ENCODE measurements around the gene IGFL4. TPM values are rescaled to one million over a fixed set of nuclear protein-coding genes. Genes with fewer than 3 reads are reported as not detected.

Gene IGFL4
- total and polyA plus RNA-seq, 2 donors from 2014 or later = not detected

DNA sequence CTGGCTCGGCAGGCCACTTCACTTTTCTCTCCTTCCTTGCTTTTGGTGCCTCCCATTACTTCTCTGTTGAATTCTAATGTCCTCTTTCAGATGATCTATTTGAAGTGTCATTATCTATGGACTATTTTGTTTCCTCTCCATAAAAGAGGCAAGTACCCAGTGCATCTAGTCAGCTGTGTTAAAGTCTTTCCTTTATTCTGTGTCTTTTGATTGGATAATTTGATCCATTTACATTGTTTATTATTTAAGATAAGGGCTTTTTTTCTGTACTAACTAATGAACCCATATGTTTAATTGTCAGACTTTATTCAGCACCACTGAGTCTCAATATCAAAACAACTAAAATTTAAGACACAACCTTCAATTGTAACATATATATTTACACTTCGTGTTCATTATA is 47.3 kb upstream of the IGFL4 start:
- H3K36me3 ChIP-seq (ENCODE audit: control insufficient read depth in 2 of 3, insufficient read depth in 3 of 3, low read length in 3 of 3) = no peaks in the 10 kb centered on the region
- no peak for DNase-seq

DNA sequence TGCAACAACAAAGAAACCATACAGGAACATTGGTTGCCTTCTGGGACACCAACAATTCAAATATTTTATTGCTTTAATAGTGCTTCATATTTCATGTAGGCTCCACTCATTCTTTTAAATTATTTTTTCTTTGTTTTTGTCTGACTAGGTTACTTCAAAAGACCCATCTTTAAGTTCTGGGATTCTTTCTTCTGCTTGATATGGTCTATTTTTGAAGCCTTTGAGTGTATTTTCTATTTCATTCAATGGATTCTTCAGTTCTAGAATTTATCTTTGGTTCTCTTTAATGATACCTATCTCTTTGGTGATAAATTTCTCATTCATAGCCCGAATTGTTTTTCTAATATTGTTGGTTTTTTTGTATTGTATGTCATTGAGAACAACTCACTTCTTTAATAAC is 45.1 kb upstream of the IGFL4 start:
- Histone ChIP-seq H3K4me3 (ENCODE audit: low read length in 3 of 3) (no peak overlapping the region), H3K4me1 (ENCODE audit: control insufficient read depth in 2 of 3, insufficient read depth in 2 of 3, low read depth in 1 of 3, low read length in 3 of 3) (no peaks in the 10 kb centered on the region), H3K9ac (ENCODE audit: low read length in 3 of 3) (no peak overlapping the region), H3K9me3 (ENCODE audit: control insufficient read depth in 2 of 3, insufficient read depth in 1 of 3, low read length in 3 of 3) (peaks cover 0 to 8% (median 3%) of the 10 kb centered on the region in 3 donors), H3K27ac (ENCODE audit: low read depth in 2 of 2, low read length in 2 of 2) (no peak overlapping the region), H3K27me3 (ENCODE audit: control insufficient read depth, insufficient read depth, low read length) (peaks cover 1% of the 10 kb centered on the region), H3K36me3 (ENCODE audit: control insufficient read depth in 2 of 3, insufficient read depth in 3 of 3, low read length in 3 of 3) (no peaks in the 10 kb centered on the region)
- TF ChIP-seq, protein P1, sequence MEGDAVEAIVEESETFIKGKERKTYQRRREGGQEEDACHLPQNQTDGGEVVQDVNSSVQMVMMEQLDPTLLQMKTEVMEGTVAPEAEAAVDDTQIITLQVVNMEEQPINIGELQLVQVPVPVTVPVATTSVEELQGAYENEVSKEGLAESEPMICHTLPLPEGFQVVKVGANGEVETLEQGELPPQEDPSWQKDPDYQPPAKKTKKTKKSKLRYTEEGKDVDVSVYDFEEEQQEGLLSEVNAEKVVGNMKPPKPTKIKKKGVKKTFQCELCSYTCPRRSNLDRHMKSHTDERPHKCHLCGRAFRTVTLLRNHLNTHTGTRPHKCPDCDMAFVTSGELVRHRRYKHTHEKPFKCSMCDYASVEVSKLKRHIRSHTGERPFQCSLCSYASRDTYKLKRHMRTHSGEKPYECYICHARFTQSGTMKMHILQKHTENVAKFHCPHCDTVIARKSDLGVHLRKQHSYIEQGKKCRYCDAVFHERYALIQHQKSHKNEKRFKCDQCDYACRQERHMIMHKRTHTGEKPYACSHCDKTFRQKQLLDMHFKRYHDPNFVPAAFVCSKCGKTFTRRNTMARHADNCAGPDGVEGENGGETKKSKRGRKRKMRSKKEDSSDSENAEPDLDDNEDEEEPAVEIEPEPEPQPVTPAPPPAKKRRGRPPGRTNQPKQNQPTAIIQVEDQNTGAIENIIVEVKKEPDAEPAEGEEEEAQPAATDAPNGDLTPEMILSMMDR (IDR thresholded peaks at IDR 0.05; ENCODE audit: borderline replicate concordance, extremely low read depth, insufficient read depth) = no peak
- intact Hi-C loops (cut with DNase I) = no loop called here
- DNase-seq (no peak), FAIRE-seq (no peak)

More for the DNA sequence above, 47.3 kb upstream of the IGFL4 start:
- H3K27ac ChIP-seq (ENCODE audit: low read depth in 2 of 2, low read length in 2 of 2) = no peak overlapping the region
- intact Hi-C loops (cut with DNase I) = no loop called here
- H3K4me1 ChIP-seq (ENCODE audit: control insufficient read depth in 2 of 3, insufficient read depth in 2 of 3, low read depth in 1 of 3, low read length in 3 of 3) = no peaks in the 10 kb centered on the region
- TF ChIP-seq, protein P1 (IDR thresholded peaks at IDR 0.05; ENCODE audit: borderline replicate concordance, extremely low read depth, insufficient read depth) = no peak
- no peak for FAIRE-seq
- peaks cover 0 to 8% (median 3%) of the 10 kb centered on the region in 3 donors for H3K9me3 ChIP-seq (ENCODE audit: control insufficient read depth in 2 of 3, insufficient read depth in 1 of 3, low read length in 3 of 3)
- H3K4me3 ChIP-seq (ENCODE audit: low read length in 3 of 3) = no peak overlapping the region
- H3K9ac ChIP-seq (ENCODE audit: low read length in 3 of 3) = no peak overlapping the region
- H3K27me3 ChIP-seq (ENCODE audit: control insufficient read depth, insufficient read depth, low read length) = no peaks in the 10 kb centered on the region

DNA sequence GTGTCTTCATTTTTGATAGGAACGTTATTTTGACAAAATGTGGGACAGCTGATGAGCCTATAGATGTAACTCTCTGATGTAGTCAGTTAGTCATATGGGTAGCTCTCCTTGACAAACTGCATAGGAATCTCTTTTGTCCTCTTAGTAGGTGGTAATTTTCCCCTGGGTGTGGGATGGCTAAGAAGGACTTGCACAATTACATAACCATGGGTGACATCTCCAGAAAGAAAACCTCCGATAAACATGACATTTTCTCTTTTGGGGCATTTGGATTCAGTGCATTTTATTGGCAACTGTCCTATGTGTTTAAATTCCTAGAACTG is 41.9 kb upstream of the IGFL4 start:
- Histone ChIP-seq H3K27ac (ENCODE audit: low read depth in 2 of 2, low read length in 2 of 2) (no peak overlapping the region), H3K4me1 (ENCODE audit: control insufficient read depth in 2 of 3, insufficient read depth in 2 of 3, low read depth in 1 of 3, low read length in 3 of 3) (no peaks in the 10 kb centered on the region), H3K27me3 (ENCODE audit: control insufficient read depth, insufficient read depth, low read length) (peaks cover 6% of the 10 kb centered on the region), H3K36me3 (ENCODE audit: control insufficient read depth in 2 of 3, insufficient read depth in 3 of 3, low read length in 3 of 3) (no peaks in the 10 kb centered on the region), H3K9ac (ENCODE audit: low read length in 3 of 3) (no peak overlapping the region), H3K9me3 (ENCODE audit: control insufficient read depth in 2 of 3, insufficient read depth in 1 of 3, low read length in 3 of 3) (no peaks in the 10 kb centered on the region), H3K4me3 (ENCODE audit: low read length in 3 of 3) (no peak overlapping the region)
- DNase-seq (no peak), FAIRE-seq (no peak)
- TF ChIP-seq, protein P1 (IDR thresholded peaks at IDR 0.05; ENCODE audit: borderline replicate concordance, extremely low read depth, insufficient read depth) = no peak
- intact Hi-C loops (cut with DNase I) = no loop called here
